KBM-7 (cell line): ENCODE measurements around the gene SLX1B.
"Not testable (repeated sequence)": the region's sequence is repeated elsewhere in the genome, so short reads cannot be mapped to it uniquely, and the experiment has no call there.

Experiments
- DNase-seq: peaks from one replicate; pipeline ENCODE4 v3.0.0-alpha.2; 2015
- in situ Hi-C: fragments of 300-500 bp; cut with MboI; formaldehyde crosslinking; loops from 2 replicates; pipeline ENCODE4 v1.14.3; 2020; ENCODE audit warnings: low sequenced_read_pairs, low pct_unique_long_range_greater_than_20kb, mixed read lengths

SLX1B gene

DNA sequence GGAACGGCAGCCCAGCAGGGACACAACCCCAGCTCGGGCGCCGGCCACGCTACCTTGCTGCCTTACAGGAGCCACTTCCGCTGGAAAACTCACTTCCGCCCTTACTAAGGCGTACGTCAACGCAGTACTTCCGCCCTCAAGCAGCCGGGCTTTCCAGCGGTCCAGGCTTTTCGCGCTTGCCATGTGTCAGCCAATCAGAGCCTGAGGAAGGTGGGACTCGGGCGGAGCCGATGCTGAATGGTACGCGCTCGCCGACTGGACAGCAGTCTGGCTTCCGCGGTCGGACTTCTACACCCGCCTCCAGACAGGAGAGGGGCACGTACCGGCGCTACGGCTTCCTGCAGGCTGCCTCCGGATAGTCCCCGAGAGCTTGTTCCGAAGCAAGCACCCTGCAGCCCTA, at the start of gene SLX1B, which contains the start of gene BOLA2:
TSS of gene SLX1B (plus strand) at position 265 of the 400 bp plus-strand sequence.
TSS of gene BOLA2 (minus strand) at position 83 of the 400 bp plus-strand sequence. CDS start 98 bp downstream, outside the sequence.
- DNase-seq, in situ Hi-C loops: not testable (repeated sequence)

DNA sequence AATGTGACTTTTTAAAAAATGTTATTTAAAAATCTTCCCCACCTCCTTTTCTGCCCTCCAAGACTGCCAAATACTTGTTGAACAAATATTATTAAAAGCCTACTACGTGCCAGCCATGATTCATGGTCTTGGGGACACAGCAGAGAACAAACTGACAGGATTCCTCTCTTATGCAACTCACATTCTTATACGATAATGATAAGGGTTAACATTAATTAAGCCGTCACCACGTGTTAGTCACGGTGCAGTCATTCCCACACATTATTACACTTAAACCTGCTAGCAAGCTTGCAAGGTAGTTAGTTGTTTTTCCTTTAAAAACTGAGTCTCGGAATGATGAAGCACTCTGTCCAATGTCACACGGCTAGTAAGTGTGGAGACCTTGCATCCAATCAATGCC, 49.1 kb upstream of the SLX1B start:
- DNase-seq, in situ Hi-C loops: not testable (repeated sequence)

DNA sequence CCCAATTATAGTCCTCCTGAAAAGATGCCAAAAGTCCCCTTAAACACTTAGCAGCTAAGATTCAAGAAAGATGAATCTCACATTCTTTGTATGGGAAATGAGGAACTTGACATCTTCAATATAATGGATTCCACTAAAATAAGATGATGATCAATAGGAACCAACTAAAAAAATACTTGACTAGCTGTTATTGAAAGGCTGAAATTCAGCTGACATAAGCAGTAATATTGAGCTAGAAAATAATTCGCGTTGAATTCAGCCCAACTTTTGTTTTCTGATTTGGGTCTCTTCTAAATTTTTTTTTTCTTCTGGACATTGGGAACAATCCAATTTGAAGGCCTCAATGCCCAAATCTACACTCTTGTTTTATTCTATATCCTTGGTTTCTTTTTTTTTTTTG, 30.7 kb upstream of the SLX1B start:
- in situ Hi-C loops = not testable (repeated sequence)

DNA sequence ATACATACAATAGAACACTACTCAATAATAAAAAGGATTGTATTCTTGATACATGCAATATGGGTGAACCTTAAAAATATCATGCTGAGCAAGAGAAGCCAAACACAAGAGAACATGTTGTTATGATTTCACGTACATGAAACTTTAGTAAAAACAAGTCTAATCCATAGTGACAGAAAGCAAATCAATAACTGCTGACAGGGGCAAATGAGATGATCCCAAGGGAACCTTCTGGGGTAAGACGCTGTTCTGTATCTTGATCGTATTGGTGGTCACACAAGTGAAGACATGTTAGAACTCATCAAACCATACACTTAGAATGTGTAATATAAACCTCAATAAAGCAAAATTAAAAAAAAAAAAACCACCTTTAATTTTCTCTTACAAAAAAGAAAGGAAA, 28.9 kb upstream of the SLX1B start:
- in situ Hi-C loops, DNase-seq: not testable (repeated sequence)

More for the DNA sequence above, 30.7 kb upstream of the SLX1B start:
- not testable (repeated sequence) for DNase-seq

DNA sequence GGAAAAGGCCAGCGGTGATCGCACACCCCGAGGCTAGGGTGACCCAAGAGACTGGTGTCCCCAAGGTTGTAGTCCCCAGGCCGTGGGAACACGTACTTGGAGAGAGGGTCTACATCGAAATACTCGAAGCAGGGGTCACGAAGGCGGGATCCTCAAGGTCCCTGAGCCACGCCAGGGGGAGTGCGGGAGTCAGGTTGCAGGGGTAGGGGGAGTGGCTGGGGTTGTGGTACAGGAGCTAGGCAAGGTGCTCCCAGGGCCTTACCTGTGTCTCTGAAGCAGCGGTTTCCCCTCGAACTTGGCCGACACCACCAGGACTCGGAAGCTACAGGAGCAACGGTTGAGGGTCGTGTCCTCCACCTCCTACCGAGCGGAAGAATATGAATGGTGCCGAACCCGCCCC, 579 bp upstream of the SLX1B start:
- DNase-seq, in situ Hi-C loops: not testable (repeated sequence)

DNA sequence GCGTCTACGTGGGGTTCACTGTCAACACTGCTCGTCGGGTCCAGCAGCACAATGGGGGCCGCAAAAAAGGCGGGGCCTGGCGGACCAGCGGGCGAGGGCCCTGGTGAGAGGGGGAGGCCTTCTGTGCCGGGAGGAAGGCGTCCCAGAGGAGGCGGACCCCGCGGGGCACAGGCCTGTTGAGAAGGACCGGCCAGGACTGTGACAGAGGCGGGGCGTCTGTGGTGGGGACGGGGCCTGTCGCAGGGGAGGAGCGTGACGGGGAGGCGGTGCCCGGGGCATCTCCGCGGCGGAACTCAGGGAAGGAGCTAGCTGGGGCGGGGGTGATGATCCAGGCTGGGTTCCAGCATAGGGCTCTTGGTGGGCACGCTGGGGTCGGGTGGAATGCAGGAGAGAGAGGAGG, 495 bp downstream of the SLX1B start:
- in situ Hi-C loops, DNase-seq: not testable (repeated sequence)

DNA sequence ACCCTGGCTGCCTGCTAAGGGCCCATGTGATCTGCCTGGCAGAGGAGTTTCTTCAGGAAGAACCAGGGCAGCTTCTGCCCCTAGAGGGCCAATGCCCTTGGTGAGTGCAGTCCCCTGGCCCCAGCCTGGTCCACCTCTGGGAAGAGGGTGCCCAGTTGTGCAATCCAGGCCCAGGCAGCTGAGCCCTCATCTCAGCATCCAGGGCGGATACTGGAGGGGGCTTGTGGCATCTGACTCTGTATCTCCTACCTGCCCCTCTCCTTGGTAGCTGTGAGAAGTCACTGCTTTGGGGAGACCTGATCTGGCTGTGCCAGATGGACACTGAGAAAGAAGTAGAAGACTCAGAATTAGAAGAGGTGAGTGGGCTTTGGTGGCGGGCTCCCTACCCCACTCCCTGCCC, 3.3 kb downstream of the SLX1B start:
- in situ Hi-C loops = not testable (repeated sequence)

DNA sequence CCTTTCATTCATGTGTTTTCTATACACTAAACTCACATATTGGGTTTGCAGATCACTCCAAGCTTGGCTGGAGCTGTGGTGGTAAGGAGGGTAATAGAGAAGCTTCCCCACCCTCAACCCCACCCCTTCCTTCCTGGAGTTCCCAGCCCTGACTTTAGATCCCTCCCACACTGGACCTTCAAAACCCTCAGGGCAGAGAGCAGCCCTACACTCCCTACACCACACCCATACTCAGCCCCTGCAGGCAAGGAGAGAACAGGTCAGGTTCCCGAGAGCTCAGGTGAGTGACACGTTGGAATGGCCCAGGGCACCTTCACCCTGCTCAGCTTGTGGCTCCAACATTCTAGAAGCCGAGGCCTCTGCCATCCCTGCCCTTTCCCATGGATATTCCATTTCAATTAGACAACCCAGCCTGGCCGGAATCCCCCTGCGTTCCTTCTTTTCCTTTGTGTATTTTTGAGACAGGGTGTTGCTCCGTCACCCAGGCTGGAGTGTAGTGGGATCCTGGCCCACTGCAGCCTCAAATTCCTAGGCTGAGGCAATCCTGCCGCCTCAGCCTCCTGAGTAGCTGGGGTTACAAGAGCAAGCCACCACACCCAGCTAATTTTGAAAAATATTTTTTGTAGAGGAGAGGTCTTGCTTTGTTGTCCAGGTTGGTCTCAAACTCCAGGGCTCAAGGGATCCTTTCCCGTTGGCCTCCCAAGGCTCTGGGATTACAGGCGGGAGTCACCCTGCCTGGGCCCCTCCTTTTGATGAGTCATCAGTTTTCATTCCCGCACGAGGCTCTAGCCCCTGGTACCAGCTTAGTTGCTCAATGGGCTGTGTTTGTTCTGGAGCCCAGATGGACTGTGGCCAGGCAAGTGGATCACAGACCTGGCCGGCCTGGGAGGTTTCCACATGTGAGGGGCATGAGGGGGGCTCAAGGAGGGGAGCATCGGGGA, 5.6 kb downstream of the SLX1B start, which contains the start of gene SULT1A4:
TSS of gene SULT1A4 (plus strand) at position 208 of the 941 bp plus-strand sequence. CDS start 1,473 bp downstream, outside the sequence.
- in situ Hi-C loops = not testable (repeated sequence)

More for the DNA sequence above, 3.3 kb downstream of the SLX1B start:
- DNase-seq = not testable (repeated sequence)

DNA sequence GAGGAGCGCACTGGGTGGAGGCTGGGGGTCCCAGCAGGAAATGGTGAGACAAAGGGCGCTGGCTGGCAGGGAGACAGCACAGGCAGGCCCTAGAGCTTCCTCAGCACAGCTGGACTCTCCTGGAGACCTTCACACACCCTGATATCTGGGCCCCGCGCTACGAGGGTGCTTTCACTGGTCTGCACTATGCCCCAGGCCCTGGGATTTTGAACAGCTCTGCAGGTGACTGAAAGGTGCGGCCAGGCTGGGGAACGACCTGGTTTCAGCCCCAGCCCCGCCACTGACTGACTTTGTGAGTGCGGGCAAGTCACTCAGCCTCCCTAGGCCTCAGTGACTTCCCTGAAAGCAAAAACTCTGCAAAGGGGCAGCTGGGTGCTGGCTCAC, 6.3 kb downstream of the SLX1B start:
- DNase-seq, in situ Hi-C loops: not testable (repeated sequence)

More for the DNA sequence above, 5.6 kb downstream of the SLX1B start, which contains the start of gene SULT1A4:
- not testable (repeated sequence) for DNase-seq

DNA sequence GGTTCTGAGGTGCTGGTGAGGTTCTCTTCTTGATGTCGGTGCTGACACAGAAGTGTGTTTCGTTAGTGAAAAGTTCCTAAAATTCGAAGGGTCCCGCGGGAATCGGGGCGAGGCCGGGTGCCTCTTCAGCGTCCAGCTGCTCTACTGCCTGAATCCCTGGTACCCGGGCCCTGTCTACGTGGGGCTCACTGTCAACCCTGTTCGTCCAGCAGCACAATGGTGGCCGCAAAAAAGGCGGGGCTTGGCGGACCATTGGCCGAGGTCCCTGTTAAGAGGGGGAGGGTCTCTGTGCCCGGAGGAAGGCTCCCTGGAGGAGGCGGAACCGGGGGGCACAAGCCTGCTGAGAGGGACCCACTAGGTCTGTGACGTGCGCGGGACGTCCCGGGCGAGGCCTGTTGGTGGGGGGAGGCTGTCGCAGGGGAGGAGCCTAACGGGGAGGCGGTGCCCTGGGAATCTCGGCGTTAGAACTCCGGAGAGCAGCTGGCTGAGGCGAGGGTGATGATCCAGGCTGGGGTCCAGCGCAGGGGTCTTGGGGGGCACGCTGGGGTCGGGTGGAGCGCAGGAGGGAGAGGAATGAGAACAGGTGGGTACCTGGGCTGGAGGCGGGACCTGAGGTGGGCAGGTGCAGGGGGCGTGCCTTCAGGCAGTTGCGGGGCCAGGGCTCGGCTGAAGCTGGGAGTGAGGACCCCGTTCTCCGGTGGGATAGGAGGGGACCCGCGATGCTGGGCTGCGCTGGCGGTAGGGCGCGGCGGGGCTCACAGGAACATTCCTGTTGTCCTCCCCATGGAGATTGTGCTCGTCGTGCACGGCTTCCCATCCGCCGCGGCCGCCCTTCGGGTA, 11.9 kb downstream of the SLX1B start:
- in situ Hi-C loops, DNase-seq: not testable (repeated sequence)

DNA sequence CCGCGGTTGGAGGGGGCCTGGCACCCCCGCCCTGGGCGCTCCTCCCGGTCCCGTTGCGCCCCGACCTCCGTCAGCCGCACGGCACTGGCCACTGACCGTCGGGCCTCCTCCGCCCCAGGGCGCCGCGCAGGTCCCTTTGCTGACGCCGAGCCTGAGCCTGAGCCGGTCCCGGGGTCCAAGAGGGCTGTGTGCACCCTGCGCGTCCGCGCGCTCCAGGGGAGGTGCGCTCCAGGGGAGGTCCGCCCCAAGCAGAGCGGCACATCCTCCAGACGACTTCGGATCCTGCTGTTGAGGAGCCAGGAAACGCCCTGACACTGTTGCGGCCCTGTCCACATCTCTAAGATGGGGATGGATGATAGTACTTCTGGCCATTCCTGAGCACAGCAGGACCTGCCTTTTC, 12.6 kb downstream of the SLX1B start:
- in situ Hi-C loops, DNase-seq: not testable (repeated sequence)

DNA sequence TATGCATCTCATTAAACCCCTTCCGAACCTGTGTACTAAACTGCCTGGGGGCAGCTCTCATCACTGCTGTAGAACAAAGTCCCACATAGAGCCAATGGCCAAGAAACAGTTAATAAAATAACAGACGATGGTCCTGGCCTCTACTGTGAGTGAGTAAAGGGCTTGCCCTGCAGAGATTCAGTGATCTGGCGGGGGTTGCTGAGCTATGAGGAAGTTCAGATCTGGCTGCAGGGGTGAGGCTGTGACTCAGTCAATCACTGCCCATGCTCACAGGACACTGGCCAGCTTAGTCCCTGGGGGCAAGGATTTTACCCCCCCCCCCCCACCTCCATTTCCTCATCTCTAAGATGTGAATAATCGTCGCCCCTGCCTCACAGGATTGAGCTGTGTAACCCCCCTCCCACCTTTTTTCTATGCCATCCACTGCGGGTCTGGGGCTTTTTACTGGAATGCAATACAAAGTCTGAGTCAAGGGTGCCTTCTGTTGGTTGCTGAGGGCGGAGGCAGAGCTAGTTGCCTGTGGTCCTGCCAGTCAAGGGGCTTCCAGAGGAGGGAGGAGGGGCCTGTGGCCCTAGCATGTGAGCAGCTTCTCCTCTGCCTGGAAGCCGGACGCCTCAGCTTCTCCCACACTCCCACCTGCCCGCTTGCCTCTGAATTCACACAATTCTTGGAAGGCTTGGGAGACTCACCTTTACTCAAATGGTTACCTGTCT, 13.5 kb downstream of the SLX1B start:
- DNase-seq, in situ Hi-C loops: not testable (repeated sequence)

DNA sequence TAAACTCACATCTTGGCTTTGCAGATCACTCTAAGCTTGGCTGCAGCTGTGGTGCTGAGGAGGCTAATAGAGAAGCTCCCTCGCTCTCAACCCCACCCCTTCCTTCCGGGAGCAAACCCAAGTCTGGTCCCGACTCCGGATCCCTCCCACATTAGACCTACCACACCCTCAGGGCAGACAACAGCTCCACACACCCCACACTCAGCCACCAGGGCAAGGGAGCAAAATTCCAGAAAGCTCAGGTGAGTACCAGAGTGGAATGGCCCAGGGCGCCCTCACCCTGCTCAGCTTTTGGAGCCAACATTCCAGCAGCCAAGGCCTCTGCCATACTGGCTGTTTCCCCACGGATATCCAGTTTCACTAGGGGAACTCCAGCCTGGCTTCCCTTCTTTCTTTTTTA, 15.3 kb downstream of the SLX1B start:
- DNase-seq, in situ Hi-C loops: not testable (repeated sequence)

DNA sequence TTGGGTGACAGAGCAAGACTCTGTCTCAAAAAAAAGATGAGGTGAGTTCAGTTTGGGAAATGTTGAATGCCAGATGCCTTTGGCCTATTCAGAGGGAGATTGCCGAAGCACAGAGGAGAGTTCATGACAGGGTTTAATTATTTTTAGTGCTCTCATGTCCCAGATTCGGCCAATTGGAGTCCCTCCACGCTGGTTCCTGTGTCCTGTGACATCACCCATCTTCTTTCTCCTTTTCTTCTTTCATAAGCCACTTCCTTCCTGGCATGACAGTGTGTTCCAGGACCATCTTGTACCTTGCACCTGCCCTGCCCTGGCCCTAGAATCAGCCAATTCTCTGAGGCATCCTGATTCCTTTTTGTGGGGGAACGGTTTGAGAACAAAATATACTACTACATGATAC, 17.7 kb downstream of the SLX1B start:
- in situ Hi-C loops, DNase-seq: not testable (repeated sequence)

DNA sequence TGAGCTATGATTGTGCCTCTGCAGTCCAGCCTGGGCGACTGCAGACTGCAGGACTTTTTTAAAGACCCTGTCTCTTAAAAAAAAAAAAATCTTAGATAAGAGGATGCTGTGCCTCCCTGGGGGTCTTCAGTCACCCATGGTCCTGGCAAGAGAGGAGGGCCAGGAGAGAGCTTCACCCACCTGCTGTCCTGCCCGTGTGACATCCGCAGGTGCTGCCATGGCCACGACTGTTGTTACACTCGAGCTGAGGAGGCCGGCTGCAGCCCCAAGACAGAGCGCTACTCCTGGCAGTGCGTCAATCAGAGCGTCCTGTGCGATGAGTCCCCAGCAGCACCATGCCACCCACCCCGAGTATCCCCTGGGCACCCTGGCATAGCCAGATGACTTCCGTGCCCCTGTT, 27.9 kb downstream of the SLX1B start:
- DNase-seq, in situ Hi-C loops: not testable (repeated sequence)

DNA sequence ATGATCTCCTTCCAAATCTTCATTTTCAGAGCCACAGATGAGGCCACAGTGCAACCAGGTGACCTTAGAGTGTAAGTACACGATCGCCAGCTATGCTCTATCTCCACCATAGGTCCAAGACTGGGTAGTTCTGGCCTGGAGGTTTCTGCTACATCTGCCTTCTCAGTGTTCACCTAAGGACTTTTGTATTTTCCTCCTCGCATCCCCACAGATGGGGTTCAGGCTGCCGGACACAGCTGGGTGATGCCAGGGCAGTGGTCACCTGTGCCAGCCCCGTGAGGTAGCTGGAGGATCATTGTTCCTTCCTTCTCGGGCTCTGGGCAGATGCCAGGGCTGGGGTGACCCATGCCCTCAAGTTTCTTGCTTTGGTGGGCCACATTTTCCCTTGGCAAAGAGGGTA, 52.0 kb downstream of the SLX1B start, which contains the start of gene NPIPB12:
TSS of gene NPIPB12 (minus strand) at position 101 of the 400 bp plus-strand sequence.
- in situ Hi-C loops, DNase-seq: not testable (repeated sequence)
